T-helper 2 cell treated with Interferon-gamma antibody and Interleukin-4, amounts not matched to agents 100 ng/mL and 5 ng/mL, for 36 hours (primary cell): ENCODE results near the gene CACNA2D1. TPM values are rescaled to one million over a fixed set of nuclear protein-coding genes. Genes with fewer than 3 reads are reported as not detected.

ENCODE experiments used
- intact Hi-C: fragments of 100-400 bp; cut with micrococcal nuclease; formaldehyde crosslinking; loops from one replicate; pipeline ENCODE4 v1.15.1; 2023
- total RNA-seq: library from RNA; stranded (reverse); gene quantifications from 2 replicates; pipeline ENCODE4 v1.2.3, GENCODE V29; 2022

The CACNA2D1 gene
- total RNA-seq, 1 donor from 2014 or later = not detected

DNA sequence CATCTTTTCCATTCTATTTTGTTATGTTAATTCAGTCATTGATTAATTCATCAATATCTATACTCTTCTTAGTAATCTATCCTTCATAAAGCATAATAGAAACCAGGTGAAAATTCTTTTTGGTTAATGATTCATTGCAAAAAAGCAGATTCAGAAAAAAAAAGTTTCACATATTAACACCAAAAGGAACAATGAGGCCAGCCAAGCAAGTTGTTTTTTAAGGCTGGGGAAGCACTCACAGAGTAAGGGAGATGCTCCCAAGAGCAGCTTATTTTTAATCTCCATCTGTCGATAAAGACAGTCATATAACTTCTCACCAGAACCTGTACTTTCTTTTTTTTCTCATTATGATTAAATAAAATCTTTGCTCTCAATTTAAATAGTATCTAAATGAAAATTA, 95.8 kb downstream of the CACNA2D1 start:
- intact Hi-C loops = no loop called here

DNA sequence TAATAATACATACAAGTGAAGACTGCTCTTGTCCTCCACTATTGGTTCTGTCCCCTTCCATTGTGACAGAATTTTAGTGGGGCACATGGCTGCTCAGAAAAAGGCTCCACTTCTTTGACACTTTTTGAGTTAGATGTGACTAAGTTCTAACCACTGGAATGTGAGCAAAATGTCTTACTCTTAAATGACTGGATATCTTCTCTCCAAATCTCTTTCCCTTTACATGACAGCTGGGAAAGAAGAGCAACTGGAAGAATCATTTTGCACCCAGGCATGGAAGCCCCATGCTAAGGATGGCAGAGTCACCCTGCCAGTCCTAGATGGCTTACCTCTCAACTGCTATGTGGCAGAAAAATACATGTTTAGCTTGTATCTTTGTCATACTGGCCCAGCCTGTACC, 97.7 kb downstream of the CACNA2D1 start:
- intact Hi-C loops = no loop called here

DNA sequence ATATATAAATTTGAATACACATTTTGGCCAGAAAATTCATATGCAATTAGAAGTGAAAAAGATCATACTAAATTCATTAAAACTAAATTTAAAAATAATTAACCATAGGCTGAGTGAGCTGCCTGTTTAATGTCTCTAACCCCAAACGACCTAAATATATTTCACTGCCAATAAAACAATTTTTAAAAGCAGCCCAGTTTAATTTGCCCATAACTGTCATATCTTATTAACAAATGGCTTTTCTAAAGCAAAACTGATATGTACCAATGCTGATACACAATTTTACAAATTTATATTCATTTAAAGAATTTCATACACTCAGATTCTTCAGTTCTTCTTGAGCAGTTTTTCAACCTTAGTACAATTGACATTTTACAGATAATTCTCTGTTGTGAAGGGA, 99.9 kb downstream of the CACNA2D1 start:
- intact Hi-C loops = no loop called here

DNA sequence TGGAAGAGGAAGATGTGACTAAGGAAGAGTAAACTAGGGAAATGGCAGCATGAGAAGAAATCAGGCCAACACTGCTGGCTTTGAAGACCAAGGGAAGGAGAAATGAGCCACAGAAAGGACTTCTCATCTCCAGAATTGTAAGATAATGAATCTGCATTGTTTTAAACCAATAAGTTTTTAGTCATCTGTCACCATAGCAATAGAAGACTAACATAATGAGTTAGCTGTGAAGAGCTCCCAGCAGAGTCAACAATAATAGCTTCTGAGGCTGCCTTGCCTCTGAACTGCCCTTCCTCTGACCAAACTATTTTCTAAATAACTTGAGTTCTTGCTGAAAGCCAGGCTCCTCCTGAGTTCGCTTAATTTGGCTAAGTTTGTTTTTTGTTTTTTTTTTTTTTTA, 103.6 kb downstream of the CACNA2D1 start:
- intact Hi-C loops = no loop called here

DNA sequence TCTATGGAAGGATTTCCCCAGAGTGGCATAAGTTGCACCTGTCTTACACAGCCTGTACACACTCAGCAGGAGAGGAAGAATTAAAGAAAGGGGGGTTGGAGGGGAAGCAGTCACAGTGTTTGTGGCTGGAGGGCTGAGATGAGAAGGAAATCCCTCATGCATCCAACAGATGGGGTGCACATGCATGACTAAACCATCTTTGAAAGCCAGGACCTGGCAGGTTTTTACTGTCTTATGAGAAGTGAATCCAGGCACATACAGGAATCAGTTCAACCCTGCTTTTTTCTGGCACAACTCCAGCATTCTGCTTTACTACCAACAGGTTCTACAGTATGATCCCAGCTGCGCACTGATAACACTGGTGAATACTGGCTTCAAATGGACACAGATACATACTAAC, 107.7 kb downstream of the CACNA2D1 start:
- intact Hi-C loops = no loop called here

DNA sequence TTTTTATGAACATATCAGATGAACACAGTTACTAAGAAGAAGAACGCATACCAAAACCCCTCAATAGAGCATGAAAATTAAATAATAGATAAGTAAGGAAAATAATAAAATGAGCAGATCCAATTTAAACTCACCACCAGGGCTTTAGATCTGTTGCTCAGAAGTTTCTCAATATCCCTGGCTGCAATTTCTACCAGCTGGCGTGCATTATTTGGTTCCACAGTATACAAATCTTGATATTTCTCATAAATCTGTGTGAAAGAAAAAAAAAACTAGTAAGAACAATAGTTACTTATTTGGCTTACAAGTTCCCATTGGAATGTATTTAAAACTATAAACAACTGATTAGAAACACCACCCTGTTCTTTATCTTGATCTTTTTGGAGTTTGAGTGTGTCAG, 108.6 kb downstream of the CACNA2D1 start:
- intact Hi-C loops = no loop called here

DNA sequence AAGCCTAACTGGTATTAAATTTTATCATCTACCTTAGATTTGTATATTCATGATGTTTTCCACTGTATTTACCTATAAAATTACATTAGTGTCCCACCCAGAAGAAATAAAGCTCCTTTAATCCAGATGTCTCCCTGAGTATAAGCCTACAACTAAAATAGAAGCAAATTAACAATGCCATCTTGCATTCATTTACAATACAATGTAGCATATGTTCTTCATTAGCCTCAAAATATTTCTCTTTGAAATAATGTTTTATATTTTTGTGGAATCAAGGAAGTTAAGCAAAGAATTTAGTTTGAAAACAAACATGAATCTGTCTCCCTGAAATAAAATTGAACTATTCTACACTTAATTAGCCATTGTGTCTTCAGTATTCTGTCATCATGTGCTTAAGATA, 112.3 kb downstream of the CACNA2D1 start:
- intact Hi-C loops = no loop called here

DNA sequence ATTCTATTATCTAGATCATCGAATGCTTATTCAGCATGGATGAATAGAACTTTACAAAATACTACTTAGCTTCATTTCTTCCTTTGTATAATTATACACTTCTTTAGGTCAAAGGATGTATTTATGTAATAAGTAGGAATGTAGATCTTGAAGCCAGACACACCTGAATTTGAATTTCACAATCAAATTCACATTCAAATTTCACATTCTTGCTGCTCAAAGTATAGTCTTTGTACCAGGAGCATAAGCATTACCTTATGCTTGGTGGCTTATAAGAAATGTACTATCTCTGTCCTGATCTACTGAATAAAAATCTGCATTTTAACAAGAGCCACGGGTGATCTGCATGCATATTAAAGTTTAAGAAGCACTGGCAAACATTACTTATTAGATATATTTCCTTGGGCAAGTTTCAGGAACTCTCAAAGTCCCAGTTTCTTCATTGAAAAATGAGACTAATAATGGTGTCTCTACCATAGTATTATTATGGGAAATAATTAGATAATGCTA, 112.8 kb downstream of the CACNA2D1 start:
- intact Hi-C loops = no loop called here

DNA sequence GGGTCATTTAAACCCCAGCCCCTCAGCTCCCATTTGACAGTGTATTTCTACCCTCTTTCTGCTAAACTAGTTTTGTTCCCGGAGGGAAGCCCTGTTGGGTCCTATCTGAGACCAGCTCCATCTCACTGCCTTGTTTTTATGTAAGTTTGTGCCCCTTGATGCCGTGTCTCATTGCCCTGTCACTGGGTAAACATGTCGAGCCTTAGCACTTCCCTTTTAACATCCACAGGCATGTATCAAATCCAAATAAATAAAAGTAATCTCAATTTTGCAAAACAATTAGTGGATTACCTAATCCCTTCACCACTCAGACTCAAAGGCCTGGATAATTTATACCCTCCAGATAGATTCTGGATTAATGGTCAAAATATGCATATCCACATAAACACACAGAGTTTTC, 115.7 kb downstream of the CACNA2D1 start:
- intact Hi-C loops = no loop called here

DNA sequence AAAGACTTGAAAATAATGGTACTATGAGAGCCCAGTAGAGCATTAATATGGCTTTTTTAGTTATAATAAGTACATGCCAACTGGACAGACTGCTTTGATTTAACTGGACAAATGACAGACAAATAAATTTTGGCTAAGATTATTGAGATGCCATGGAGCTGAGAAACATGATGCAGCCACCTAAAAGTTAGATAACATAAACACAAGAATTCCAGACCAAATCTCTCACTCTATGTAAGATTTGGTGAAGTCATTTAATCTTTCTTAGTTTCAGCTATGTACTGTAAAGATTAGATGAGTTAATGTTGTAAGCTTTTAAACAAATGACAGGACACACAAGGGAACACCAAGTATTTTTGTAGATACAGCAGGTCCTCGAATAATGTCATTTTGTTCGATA, 118.2 kb downstream of the CACNA2D1 start:
- intact Hi-C loops = no loop called here

DNA sequence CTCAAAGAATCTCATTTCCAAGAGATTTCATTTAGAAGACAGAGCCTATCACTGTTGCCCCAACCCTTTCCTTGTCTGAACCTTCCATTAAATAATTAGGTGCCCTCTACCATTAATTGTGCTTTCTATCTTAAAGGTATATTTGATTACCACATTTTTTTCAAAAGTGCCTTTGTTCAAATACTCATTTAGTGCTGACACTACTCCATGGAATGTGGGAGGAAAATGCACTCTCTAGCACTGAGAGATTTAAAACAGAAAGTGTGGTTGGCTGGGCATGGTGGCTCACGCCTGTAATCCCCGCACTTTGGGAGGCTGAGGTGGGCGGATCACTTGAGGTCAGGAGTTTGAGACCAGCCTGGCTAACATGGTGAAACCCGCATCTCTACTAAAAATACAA, 119.8 kb downstream of the CACNA2D1 start:
- intact Hi-C loops = no loop called here

DNA sequence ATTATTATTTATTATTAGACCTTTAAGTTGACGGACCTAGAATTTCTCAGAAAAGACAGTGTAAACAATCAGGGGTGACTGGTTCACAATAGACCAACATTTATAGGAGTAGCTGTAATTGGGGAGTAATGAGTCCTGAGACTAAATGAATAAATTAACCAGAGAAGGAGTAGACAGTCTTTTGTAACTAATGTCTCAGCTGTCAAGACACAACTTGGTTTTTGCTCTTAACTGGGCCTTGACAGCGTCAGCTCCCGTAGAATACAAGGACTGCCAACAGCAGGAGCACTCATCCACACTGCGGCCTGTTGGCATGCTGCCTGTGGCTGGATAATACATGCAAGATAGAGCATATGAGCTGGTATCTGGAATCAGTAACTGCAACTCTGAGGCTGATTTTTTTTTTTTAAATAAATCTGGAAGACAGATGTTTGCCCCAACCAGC, 123.9 kb downstream of the CACNA2D1 start:
- intact Hi-C loops = no loop called here

DNA sequence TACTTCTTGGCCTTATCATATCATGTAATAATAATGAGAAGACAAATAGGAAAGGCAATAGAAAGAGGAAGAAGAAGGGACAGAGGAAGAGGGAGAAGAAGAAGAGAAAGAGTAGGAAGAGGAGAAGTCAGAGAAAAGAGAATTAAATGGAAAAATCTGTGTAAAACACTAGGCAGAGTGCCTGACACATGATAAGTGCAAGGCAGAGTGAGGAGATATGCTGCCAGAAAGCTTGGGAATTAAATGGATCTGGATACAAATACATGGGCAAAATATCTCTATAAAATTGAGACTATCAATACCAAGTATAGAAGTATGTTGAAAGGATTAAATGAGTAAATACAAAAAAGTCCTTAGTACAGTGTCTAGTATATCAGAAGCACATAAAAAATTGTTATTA, 124.8 kb downstream of the CACNA2D1 start:
- intact Hi-C loops = no loop called here

DNA sequence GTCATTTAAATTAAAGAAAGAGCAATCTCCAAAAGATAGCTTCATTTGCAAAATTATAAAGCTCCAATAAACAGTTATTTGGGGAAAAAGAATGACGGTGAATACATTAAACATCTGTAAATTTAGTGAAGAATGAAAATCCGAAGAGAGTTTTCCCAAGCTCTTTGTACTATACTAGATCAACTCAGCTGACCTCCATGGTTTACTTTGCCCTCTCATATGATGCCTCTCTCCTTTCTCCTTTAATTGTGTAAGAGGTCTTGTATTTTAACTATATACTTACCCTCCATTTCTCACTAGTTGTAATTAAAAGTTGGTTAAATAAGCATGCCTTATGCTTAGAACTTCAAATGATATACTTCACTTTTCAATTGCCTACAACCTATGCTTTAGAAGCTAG, 125.8 kb downstream of the CACNA2D1 start:
- intact Hi-C loops = no loop called here

DNA sequence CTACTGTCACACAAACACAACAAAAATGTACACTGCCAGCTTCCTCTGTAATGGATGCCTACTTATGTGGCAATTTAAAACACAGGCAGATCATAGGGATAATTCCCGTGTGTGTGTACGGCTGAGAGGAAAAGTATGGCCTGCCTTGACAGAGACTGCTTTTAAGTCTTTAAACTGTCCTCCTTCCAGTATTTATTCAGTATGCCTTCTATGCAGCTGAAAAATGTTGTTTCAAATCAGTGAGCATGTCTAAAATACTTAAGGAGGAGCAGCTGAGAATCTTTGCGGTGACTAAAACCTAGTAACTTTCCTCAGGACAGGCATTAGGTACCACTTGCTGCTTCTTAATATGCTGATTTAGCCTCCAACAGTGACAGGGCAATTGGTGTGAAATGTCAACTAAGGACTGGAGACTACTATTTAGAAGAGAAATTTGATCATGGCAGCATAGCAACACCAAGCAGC, 126.3 kb downstream of the CACNA2D1 start:
- intact Hi-C loops = no loop called here

DNA sequence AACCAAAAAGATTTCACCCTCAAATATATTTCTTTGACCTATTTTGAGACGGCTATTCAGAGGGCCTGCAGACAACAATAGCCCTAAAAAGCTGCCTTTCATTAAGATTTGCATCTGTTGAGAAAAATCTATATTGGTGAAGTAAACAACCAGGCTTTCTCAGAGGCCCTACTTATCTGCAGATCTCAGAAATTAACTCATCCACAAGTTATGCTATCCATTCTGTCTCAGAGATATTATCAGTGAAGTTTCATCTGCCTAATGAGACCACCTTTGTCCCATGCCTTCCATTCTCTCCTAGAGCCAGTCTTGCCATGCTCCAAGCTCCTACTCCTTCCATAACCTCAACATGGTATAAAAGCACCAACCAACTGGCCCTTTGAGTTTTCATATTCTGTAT, 130.3 kb downstream of the CACNA2D1 start:
- intact Hi-C loops = no loop called here

DNA sequence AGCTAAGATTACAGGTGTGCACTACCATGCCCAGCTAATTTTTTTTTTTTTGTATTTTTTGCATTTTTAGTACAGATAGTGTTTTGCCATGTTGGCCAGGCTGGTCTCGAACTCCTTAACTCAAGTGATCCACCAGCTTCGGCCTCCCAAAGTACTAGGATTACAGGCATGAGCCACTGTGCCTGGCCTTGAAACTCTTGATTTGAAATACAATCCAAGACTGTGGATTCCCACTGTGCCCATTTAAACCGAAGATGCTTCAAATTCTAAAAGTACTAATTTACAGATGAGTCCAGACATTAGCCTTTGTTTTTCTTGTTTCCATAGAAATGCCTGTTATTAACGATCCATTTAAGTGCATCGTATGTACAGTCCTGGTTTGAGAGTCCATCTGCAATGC, 130.9 kb downstream of the CACNA2D1 start:
- intact Hi-C loops = no loop called here

DNA sequence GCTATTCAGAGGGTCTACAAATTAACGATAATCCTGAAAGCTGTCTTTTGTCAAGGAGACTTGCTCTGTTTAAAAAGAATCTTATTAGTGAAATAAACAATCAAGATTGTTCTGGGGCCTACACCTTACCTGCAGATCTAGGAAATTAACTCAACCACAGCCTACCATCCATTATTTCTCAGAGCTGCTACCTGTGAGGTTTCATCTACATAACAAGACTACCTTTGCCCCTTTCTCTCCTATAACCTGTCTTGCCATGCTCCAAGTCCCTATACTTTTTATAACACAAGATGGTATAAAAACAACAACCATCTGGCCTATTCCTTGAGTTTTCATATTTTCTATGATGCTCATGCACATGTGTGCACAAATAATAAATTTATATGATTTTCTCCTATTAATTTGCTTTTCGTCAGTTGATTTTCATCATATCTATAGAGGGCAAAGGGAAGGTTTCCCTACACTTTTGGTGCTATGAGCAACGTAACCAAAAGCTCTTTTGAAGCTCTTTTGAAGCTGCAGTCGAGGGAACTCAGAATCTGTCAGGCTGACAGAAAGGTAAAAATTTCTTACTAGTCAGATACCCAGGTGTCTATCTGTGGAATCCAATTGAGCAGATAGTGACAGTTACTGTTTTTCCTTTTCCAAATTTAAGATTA, 138.1 kb downstream of the CACNA2D1 start:
- intact Hi-C loops = no loop called here

DNA sequence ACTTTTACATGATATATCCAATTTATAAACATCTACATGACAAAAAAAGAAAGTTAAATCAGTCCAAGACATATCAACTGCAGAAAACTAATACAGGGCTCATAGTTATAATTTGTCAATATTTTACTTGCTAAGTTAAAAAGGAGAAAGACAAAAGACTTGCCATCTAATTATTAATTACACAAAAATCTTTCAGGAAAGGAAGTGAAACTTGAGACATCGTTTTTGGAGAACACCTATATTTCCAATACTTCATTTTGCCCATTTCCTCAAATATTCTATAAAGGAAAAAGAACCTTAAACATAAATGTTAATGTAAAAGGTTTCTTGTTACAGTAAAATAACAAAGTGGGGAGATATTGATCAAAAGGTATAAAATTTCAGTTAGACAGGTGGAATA, 148.7 kb downstream of the CACNA2D1 start:
- intact Hi-C loops = no loop called here

DNA sequence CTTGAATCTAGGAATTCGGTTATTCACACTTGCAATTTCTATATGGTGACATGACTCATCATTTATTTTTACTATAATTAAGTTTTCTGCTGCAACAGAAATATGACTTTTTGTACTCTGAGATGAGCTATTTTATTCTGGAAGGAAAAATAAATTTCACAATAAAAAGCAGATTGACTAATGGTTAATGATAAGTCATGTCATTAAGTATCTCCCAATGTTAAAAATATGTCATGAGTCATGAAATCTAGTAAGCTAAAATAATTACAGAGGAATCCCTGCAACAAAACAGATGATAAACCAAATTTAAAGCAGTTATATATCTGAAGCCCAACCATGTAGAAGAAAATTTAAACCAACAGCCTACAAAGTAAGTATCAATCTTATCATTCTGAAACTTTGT, 149.2 kb downstream of the CACNA2D1 start:
- intact Hi-C loops = no loop called here

DNA sequence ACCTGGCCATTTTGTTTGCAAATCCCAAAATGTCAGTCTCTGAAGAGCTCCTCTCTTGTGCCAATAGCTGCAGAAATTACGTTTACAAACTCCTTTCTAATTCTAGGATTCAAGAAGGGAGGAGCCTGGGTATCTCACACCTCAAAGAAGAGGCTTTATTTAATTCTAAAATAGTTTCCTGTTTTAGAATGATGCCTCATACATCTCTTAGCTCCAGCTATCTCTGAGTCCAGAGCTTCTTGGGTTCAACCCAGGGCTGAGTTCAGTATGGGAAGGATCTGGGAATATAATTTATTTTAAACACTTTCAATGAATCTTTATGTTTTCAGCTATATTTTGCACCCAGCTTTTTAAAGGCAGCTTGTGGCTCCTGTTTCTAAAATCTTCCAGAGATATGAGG, 150.1 kb downstream of the CACNA2D1 start:
- intact Hi-C loops = no loop called here

DNA sequence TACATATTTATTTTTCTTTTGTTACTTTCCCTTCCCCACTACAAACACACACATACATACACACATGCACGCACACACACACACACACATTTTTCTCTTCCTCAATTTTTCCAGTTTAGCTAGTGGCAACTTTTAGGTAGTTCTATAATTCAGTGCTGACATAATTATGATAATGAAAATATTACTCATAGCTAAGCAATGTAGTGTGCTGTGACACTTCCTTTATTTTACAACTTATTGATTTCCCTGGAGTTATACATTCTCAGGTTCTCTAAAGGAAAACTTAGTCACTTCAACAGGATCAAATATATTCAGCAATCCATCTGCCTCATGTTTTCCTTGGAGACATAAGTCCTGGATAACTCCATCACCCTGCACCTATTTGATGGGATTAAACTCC, 151.6 kb downstream of the CACNA2D1 start:
- intact Hi-C loops = no loop called here

DNA sequence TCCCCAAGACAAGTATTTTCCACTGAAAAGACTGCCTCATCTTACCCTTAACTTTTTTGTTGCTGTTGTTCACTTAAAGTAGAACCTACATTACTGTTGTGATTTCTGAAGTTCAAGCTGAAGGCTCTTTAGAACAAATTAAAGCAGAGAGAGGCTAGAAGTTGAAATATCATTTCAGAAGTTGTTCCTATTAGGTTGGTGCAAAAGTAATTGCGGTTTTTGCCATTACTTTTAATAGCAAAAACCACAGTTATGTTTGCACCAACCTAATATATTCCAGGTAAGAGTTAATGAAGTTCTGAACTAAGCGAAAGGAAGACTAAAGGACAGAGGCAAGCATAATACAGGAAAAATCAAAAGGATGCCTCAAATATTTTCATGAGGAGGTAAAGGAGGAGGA, 153.7 kb downstream of the CACNA2D1 start:
- intact Hi-C loops = no loop called here

DNA sequence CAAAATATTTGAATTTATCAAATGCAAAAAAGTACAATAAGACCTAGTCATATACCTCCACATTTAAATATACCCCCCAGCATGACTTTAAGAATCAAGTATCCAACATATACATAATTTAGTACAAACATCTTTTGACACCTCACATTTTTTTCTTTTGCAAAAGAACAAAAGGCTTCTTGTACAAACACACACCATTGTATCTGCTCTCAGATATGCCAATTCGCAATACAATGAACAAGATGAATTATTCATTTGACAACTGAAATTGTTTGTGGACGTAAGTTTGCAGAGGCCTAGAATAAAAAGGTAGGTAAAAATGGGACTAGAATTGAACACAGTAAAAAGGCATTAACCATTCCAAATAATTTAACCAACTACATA, 154.4 kb downstream of the CACNA2D1 start:
- intact Hi-C loops = no loop called here
